GM12892 (cell line): ENCODE measurements around the gene CCDC190.

Experiments used
- POLR2A ChIP-seq: IDR thresholded peaks from 2 replicates; pipeline ENCODE4 v1.6.1; 2011; ENCODE audit warnings: low read depth, low read length, control low read depth
- POLR2AphosphoS5 ChIP-seq: IDR thresholded peaks from 2 replicates; pipeline ENCODE4 v1.6.1; 2011; ENCODE audit warnings: low read depth, low read length, control low read depth

- TF ChIP-seq POLR2A (no peak), POLR2AphosphoS5 (no peak)
Observed at GRCh38 chr1:162908236-162908635, 47.3 kb upstream of the CCDC190 start.
